NCI-H1436 treated with DMSO at 0.1 percent for 48 hours (cell line): Measurements from ENCODE around the gene LRRC43.
A peak's percentile ranks its signal among the peaks of the same experiment; 100 is the strongest.
"Not testable (repeated sequence)": the region's sequence is repeated elsewhere in the genome, so short reads cannot be mapped to it uniquely, and the experiment has no call there.

ENCODE experiments used
- DNase-seq: peaks from one replicate; lab custom pipeline; 2025; lab: John Stamatoyannopoulos, UW

The LRRC43 gene

DNA sequence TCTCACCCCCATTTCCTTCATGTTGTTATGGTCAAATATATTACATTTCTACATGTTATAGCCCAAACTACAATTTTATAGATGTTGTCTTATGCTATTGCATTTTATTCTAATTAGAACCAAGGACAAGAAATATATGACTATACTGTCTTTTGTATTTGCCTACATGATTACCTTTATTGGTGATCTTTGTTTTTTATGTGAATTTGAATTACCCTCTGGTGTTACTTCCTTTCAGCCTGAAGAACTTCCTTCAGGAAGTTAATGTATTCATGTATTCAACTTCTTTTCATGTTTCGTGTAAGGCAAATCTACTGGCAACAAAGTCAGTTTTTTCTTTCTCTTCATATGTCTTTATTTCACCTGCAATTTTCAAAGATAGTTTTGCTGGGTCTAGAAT lies 11.9 kb downstream of the LRRC43 start:
- DNase-seq: no peak

GRCh38 chr12:122195405-122195804 lies 12.5 kb downstream of the LRRC43 start:
- DNase-seq: no peak

DNA sequence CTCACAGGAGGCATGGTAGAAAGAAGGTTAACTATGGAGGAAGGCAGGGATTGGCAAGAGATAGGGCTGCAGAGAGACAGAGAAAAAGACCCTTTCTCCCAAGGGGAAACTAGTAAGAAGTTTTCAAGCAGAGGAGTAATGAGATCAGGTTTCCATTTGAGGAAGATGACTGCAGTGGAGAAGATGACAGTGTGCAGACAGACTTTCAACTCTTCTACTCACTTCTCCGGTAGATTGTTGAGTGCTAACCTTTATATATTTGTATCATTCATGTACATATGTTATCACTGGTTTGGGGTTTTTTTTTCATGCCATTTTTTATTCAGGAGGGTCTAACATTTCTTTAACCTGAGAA lies 14.7 kb downstream of the LRRC43 start:
- no peak for DNase-seq

- DNase-seq: no peak
Measured at GRCh38 chr12:122199484-122200355, 16.8 kb downstream of the LRRC43 start.

DNA sequence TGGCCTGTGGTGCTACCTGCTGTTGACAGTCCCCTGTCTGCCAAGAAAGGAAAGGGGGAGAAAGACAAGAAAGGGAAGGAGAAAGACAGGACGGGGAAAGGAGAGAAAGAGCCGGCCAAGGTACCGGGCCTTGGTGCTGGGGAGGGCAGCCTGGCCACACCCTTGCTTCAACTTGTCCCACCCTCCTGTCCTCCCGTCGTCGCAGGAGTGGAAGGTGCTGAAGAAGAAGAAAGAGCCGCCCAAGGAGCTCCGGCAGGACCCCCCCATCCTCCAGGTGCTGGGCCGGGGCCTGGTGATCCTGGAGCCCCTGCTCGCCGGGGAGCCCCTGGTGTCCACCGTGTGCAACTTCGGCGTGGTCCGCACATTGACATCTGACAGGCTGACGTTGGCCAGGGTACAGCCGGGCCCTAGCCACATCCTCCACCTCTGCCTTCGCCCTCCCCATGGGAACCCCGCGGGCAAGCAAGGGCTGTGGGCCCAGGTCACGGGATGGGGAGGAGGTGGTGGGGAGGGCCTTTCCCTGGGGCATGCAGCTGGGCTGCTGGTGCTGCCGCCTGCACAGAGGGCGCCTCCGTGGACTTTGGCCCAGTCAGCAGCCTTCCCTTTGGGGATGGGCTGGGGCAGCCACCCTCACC lies 17.7 kb downstream of the LRRC43 start:
- no peak for DNase-seq

DNA sequence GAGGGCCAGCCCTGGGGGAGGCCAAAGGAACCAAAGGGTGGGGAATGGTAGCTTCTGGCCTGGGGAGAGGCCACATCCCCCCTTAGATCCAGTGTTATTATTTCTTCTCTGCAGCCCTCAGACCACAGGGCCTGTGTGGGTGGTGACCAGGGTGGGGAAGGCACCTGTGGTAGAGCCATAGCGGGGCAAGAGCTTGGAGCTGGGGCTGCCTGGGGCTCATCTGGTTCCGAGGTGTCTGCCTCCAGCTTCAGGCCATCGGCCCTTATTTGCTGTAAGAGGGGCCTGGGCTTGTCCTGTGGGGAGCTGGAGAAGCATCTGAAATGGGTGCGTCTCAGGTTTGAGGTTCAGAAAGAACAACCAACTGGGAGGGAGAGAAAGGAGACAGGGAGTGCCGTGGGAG lies 18.5 kb downstream of the LRRC43 start:
- DNase-seq: no peak

DNA sequence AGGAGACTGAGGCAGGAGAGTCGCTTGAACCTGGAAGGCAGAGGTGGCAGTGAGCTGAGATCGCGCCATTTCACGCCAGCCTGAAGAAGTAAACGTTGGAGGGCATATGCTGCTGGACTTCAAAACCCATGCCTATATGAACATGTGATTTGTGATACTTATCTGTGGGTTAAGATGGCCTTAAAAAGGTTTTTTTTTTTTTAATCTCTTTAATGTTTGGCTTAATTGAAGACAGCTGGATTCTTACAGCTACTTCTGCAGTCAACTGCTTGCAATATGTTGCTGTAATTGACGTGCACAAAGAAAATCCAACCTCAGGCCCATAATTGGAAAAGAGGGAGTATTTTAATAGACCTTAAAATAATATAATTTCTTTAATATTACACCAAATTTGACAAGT lies 19.1 kb downstream of the LRRC43 start:
- no peak for DNase-seq

GRCh38 chr12:122202811-122203210 lies 19.9 kb downstream of the LRRC43 start:
- DNase-seq: not testable (repeated sequence)

DNA sequence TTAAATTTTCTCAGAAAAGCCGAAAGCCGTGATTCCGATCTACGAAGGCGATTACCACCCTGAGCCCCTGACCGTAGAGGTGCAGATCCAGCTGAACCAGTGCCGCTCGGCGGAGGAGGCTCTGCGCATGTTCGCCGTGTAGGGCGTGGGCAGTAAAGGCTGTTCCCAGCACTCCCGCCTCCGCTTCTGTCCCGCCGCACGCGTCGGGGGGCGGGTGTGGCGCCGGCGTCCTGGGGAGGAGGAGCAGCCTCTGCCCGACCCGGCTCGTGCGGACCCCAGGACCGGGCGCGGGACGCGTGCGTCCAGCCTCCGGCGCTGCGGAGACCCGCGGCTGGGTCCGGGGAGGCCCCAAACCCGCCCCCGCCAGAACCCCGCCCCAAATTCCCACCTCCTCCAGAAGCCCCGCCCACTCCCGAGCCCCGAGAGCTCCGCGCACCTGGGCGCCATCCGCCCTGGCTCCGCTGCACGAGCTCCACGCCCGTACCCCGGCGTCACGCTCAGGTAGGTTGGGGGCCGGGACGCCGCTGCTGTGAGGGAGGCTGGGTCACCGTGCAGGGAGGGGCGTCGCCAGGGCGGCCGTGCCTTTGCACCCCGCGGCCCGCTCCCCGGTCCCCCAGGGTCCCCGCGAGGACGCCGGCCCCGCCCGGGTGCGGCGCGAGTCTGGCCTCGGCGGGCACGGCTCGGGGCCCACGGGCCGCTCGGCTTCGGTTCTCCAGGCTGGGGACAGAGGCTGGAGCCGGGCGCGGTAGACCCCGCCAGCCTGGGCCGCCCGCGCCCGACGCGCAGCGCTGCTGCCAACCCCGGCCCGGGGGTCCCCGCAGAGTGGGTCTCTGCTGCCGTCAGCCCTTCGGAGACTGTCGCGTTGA lies 20.6 kb downstream of the LRRC43 start, which contains the start of gene B3GNT4:
B3GNT4 (plus strand) TSS at position 409 of the 866 bp plus-strand sequence. CDS start 910 bp downstream, outside the sequence.
- DNase-seq: no peak

- no peak for DNase-seq
Measured at GRCh38 chr12:122204167-122205052, 21.5 kb downstream of the LRRC43 start.

GRCh38 chr12:122205053-122205925 lies 22.4 kb downstream of the LRRC43 start:
- no peak for DNase-seq

- DNase-seq: no peak
Measured at GRCh38 chr12:122206111-122206881, 23.4 kb downstream of the LRRC43 start.

GRCh38 chr12:122206976-122207375 lies 24.1 kb downstream of the LRRC43 start:
- DNase-seq: no peak

DNA sequence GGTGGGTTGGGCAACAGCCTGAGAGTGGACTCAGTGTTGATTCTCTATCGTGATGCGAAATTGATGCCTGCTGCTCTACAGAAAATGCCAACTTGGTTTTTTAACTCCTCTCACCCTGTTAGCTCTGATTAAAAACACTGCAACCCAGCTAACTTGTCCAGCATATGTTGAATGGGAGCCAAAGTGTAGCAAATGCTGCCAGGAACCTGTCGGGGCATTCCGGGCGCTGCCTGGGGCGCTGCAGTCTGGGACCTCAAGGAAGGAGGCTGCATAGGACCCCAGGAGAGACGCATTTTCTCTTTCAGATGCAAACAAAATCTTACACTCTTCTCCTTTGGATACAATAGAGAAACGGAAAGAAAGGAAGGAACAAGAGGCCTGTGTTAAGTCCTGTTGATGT lies 24.5 kb downstream of the LRRC43 start:
- DNase-seq: no peak

GRCh38 chr12:122208073-122208820 lies 25.3 kb downstream of the LRRC43 start:
- DNase-seq: no peak

DNA sequence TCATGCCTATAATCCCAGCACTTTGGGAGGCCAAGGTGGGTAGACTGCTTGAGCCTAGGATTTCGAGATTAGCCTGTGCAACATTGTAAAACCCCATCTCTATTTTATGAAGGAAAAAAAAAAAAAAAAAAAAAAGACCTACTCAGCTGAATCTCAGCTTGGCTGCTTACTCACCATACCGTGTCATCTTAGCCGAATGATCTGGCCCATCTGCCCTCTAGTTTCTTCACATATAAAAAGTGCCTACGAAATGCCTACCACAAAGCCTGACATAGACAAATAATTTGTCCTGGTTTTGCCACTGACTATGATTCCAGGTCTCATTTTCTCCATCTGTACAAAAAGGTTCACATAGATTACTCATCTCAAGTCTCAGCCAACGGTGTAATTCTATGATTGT lies 32.8 kb downstream of the LRRC43 start:
- no peak for DNase-seq

DNA sequence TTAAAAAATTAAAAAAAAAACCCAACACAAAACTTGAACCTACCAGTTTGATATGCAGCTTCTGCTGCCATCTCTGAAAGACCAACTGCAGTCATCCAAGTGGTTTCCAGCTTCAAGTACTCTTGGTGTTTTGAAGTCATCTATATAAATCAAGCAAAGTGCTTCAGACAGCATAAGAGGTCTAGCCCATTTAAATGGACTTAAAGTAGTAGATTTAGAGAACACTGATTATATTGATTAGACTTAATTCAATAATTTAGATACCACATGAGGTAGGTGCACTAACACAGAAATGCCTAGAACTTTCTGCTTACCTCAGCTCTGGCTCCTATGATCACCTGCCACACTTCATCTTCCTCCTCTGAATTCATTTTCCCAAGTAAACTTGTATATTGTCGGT lies 33.5 kb downstream of the LRRC43 start:
- no peak for DNase-seq

- peak; percentile 90 for DNase-seq
Measured at GRCh38 chr12:122225683-122226365, 42.9 kb downstream of the LRRC43 start, which contains the start of gene DIABLO. Gene DIABLO, minus strand, starts transcription at chr12:122226052. Its CDS starts 38 bp downstream, at chr12:122226014.
